NB4 (cell line): ENCODE results near the gene ADAMTS7.

Source experiments
- MAX ChIP-seq: IDR thresholded peaks from 2 replicates; pipeline ENCODE4 v1.6.1; 2011; ENCODE audit warnings: low read depth, low read length
- POLR2A ChIP-seq: IDR thresholded peaks from 2 replicates; pipeline ENCODE4 v1.6.1; 2011; ENCODE audit warnings: mild to moderate bottlenecking; ENCODE audit not compliant: insufficient read length; ENCODE audit errors: extremely low read depth
- TF ChIP-seq, protein P1 (sequence below): IDR thresholded peaks from one replicate; pipeline ENCODE4 v1.5.1; 2012; ENCODE audit warnings: low read depth, low read length

DNA sequence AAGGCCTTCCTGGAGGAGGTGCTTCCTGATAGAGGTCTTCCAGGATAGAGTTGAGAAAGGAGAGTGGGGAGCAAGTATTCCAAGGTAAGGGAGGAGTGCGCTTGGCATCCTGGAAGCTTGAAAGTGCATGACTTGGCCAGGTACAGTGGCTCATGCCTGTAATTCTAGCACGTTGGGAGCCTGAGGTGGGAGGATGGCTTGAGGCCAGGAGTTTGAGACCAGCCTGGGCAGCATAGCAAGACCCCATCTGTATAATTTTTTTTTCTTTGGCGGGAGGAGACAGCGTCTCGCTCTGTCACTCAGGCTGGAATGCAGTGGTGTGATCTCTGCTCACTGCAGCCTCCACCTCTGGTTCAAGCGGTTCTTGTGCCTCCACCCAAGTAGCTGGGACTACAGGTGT is 42.2 kb upstream of the ADAMTS7 start:
- TF ChIP-seq, protein P1, sequence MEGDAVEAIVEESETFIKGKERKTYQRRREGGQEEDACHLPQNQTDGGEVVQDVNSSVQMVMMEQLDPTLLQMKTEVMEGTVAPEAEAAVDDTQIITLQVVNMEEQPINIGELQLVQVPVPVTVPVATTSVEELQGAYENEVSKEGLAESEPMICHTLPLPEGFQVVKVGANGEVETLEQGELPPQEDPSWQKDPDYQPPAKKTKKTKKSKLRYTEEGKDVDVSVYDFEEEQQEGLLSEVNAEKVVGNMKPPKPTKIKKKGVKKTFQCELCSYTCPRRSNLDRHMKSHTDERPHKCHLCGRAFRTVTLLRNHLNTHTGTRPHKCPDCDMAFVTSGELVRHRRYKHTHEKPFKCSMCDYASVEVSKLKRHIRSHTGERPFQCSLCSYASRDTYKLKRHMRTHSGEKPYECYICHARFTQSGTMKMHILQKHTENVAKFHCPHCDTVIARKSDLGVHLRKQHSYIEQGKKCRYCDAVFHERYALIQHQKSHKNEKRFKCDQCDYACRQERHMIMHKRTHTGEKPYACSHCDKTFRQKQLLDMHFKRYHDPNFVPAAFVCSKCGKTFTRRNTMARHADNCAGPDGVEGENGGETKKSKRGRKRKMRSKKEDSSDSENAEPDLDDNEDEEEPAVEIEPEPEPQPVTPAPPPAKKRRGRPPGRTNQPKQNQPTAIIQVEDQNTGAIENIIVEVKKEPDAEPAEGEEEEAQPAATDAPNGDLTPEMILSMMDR: no peak
- TF ChIP-seq POLR2A: no peak
- no peak for TF ChIP-seq MAX
